ENCODE results near the gene RPL19. TPM values are rescaled to one million over a fixed set of nuclear protein-coding genes. Genes with fewer than 3 reads are reported as not detected.
A peak's percentile ranks its signal among the peaks of the same experiment; 100 is the strongest.

RPL19 gene
- total and polyA plus RNA-seq, 8 donors = 925 to 1,714 (median 1,229) TPM

GRCh38 chr17:39221572-39221971 is 21.5 kb downstream of the RPL19 start:
- H3K4me3 ChIP-seq = no peak overlapping the region
- no peak overlapping the region for H3K27ac ChIP-seq
- DNase-seq (peak in 1 of 6 donors; percentile 29), FAIRE-seq (no peak), ATAC-seq (no peak)
- 88 to 91% methylated on average over 6 of the region's 6 CpGs for WGBS, 2 donors
- intact Hi-C loops (cut with DNase I) = no loop called here
- peaks cover 0 to 12% (median 4%) of the 10 kb centered on the region in 4 donors for H3K27me3 ChIP-seq
- H3K4me1 ChIP-seq = peaks cover 0 to 7% (median 3%) of the 10 kb centered on the region in 3 donors
- H3K9me3 ChIP-seq = no peaks in the 10 kb centered on the region
- TF ChIP-seq CTCF (IDR thresholded peaks at IDR 0.05) = no peak
- H3K36me3 ChIP-seq = no peaks in the 10 kb centered on the region

DNA sequence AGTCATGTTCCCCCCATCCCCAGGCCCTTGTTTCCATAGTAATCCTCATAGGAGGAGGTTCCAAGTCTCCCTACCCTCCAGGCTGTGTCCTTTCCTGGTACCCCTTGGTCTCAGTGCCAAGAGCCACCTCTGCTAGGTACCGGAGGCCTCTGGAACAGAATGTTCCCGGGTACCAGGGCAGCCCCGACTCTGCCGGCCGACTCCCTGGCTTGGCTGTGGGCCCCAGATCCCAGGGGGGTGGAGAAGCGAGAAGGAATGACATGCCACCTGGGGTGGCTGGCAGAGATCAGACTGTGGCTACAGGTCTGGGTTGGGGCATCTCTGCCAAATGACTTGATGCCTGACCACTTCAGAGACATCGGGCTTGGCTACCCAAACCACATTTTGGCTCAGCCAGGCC is 22.1 kb downstream of the RPL19 start:
- Histone ChIP-seq H3K4me3 (no peak overlapping the region), H3K27ac (no peak overlapping the region), H3K27me3 (peaks cover 0 to 12% (median 4%) of the 10 kb centered on the region in 4 donors), H3K36me3 (no peaks in the 10 kb centered on the region), H3K9me3 (no peaks in the 10 kb centered on the region), H3K4me1 (peaks cover 0 to 7% (median 3%) of the 10 kb centered on the region in 3 donors)
- FAIRE-seq (no peak), ATAC-seq (no peak), DNase-seq (no peak)
- WGBS, 2 donors = 74 to 75% methylated on average over 7 of the region's 7 CpGs
- TF ChIP-seq CTCF (IDR thresholded peaks at IDR 0.05) = no peak
- intact Hi-C loops (cut with DNase I) = no loop called here

DNA sequence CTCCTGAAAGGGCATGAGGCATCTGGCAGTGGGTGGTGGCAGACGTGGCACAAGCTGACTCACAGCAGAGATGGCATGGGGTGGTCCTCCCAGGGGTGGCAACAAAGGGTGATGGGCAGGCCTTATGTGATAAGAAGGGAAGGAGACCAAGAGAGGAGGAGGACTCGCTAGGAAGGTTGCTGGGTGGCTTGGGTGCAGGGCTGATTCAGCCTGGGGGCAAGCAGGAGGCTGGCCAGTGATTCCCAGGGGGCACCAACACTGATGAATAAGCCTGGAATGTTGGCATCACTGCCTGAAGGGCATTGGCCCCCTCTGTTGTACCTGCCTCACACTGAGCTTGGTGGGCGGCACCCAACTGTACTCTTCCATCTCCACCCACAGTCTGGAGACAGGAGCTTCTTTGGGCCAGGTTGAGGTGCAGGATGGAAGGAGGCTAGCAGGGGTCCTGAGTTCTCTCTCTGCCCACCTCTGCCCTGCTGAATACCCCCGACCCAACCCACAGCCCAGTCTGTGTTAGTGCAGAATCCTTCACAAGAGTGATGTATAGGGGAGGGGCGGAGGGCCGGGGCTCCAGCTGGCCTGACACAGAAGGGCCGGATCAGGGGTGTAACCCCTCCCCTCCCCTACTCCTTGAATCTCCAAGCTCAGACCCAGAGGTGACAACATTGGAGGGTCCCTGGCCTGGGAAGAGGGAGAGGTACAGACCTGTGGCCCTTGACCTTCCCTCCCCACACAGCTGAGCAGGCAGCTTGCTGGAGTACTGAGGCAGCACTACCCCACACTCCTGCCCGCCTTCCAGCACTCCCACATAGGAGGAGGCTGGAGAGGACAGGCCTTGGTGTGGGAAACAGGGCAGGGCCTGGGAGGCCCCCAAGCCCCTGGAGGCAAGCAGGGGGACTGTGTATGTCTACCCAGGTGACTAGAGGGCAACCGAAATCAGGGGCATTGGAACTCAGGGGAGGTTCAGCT is 23.1 kb downstream of the RPL19 start:
- no peaks in the 10 kb centered on the region for H3K9me3 ChIP-seq
- intact Hi-C loops (cut with DNase I) = no loop called here
- no peak for ATAC-seq
- TF ChIP-seq CTCF (IDR thresholded peaks at IDR 0.05) = no peak
- peaks cover 0 to 12% (median 4%) of the 10 kb centered on the region in 4 donors for H3K27me3 ChIP-seq
- H3K27ac ChIP-seq = no peak overlapping the region
- WGBS, 2 donors = 74 to 77% methylated on average over 9 of the region's 9 CpGs
- H3K36me3 ChIP-seq = no peaks in the 10 kb centered on the region
- DNase-seq = peak in 1 of 6 donors; percentile 60
- peaks cover 0 to 7% (median 3%) of the 10 kb centered on the region in 3 donors for H3K4me1 ChIP-seq
- FAIRE-seq = no peak
- no peak overlapping the region for H3K4me3 ChIP-seq

DNA sequence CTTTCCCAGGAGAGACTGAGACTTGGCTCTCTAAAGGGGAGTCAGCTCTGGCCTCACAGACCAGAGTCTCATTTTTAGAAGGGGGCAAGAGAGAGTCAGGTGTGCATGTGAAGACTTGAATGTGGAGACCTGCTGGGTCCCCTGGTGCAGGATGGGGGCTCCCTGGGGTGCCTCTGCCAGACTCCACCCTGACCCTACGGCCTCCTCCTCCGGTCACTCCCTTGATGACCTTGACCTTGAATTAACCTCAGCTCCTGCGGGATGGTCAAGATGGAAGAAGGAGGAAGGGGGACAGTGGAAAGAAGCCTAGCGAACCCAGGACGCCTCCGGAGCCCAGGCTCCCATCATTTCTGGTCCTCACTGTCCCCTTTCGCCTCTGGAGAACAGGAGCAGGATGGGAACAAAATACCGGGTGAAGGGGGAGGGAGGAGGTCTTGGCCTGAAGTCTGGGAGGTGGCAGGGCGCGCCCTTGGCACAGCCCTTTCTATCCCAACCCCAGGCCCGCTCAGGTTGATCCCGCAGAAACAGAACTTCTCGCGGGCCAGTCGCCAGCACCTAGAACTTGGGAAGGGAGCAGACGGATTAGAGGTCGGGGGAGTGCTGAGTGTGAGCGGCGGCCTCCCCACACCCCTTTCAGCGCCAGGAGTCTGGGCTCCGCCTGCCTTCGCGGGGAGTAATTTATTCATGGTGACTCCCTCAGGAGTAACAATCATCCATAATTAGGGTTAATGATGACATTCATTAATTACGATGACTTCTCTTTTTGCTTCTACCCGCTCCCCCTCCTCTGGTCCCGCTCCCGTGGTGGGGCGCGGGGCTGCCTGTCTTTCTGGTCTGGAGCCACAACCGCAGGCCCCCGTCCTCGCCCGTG is 24.1 kb downstream of the RPL19 start:
- H3K36me3 ChIP-seq = no peaks in the 10 kb centered on the region
- WGBS, 2 donors = 20 to 25% methylated on average over 30 to 33 of the region's 33 CpGs
- FAIRE-seq (no peak), ATAC-seq (no peak), DNase-seq (peak in 1 of 6 donors; percentile 27)
- no peak overlapping the region for H3K4me3 ChIP-seq
- peaks cover 0 to 12% (median 4%) of the 10 kb centered on the region in 4 donors for H3K27me3 ChIP-seq
- H3K9me3 ChIP-seq = no peaks in the 10 kb centered on the region
- intact Hi-C loops (cut with DNase I) = no loop called here
- no peak overlapping the region for H3K27ac ChIP-seq
- H3K4me1 ChIP-seq = peaks cover 0 to 7% (median 3%) of the 10 kb centered on the region in 3 donors
- no peak for TF ChIP-seq CTCF (IDR thresholded peaks at IDR 0.05)
